Colon (tissue), 2 donors: ENCODE results near the gene SLC2A8.
A peak's percentile ranks its signal among the peaks of the same experiment; 100 is the strongest.

Source experiments
- FAIRE-seq: peaks from 2 replicates; lab custom pipeline; 2012; peaks lifted over from hg19 to GRCh38; lab: Jason Lieb, UNC
- donor health status: control.
- donor health status: control.

Gene SLC2A8, protein sequence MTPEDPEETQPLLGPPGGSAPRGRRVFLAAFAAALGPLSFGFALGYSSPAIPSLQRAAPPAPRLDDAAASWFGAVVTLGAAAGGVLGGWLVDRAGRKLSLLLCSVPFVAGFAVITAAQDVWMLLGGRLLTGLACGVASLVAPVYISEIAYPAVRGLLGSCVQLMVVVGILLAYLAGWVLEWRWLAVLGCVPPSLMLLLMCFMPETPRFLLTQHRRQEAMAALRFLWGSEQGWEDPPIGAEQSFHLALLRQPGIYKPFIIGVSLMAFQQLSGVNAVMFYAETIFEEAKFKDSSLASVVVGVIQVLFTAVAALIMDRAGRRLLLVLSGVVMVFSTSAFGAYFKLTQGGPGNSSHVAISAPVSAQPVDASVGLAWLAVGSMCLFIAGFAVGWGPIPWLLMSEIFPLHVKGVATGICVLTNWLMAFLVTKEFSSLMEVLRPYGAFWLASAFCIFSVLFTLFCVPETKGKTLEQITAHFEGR

DNA sequence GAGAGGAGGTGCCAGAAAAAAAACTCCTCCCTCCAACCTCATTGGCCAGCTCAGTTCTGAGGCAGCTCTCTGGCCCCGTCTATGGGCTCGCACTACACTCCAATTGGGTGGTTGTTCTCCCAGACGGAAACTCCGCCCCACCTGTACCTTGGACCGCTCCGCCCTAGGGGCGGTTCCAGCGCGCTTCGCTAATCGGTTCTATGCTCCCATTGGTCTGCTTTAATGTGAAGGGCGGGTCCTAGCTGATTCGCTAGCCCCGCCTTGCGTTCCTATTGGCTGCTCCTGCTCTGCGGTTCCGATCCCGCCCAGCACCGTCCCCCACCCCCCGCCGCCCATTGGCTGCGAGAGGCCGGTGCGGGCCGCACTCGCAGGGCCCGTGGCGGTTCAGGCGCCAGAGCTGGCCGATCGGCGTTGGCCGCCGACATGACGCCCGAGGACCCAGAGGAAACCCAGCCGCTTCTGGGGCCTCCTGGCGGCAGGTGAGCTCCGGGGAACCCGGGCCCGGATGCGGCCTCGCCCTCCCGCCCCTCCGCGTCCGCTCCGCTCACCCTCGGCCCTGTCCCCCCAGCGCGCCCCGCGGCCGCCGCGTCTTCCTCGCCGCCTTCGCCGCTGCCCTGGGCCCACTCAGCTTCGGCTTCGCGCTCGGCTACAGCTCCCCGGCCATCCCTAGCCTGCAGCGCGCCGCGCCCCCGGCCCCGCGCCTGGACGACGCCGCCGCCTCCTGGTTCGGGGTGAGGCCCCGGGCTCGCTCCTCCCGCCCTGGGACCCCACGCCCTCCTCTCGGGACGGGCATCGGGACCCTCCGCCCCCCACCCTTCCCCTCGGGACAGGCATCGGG lies at the start of gene SLC2A8:
Gene SLC2A8 (plus strand): TSS at position 362 of the 838 bp plus-strand sequence. CDS start 62 bp downstream, at position 424.
- peak; percentile 95 for FAIRE-seq

DNA sequence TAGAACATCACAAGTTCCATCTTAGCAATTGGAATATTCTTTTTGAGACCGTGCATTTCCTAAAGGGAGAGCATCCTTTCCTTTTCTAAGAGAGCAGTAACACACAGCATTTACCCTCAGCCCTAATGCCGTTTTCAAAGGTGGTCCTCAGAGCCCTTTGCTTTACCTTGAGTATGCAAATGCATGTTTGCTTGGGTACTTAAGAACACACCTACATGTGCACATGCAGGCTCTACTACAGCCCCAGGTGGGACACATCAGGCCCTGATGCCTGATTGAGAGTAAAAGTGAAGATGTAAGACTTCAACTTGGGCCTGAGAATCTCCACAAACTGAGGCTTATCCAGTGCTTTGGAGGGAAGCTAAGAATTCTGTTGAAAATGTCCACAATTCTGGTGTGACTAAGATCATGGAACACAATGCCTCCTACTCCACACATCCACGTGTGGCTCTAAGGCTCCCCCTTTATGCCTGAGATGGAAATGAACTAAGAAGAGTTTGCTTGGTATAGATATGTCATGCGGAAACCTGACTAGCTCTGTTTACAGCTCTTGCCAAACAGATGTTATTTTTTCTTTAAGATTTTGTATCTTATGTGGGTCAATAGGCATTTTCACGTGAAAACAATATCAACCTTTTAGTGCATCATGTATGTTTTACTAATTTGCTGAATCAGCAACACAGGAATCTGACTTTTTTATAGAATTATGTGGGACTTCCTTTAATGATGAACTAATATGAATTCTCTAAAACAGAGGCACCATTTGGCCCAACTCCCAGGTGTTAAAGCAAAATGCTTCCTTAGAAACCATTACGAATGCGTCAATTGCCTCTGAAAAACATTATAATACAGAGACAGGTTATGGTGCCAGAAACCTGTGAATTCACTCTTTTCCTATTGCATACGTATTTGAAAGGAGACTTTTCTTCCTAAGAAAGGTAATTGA lies 48.9 kb upstream of the SLC2A8 start:
- no peak for FAIRE-seq

DNA sequence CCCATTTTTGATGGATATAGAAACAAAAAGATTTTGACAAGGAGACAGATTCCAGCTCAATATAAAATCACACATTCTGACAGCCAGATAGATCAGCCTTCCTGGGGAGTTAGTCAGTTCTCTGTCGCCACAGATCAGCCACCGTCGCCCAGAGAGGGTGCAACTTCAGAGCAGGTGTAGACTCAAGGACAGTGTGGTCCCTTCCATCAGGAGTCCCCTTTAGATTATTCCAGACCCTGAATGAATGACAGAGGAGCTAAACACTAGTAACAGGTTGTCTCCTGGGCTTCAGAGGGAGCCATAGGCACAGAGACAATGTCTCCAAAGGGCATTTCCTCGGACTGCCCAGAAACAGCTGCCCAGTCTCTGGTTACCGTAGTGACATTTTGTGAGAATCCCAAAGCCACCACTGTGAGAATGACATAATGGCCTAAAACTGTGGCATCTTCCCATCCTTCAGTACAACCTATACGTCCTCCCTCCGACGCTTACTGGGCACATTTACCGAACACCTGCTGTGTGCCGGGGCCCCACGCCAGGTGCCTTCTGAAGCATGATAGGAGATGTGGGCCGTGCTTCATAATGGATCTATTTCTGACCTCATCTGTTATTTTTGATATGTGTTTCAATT lies 47.4 kb upstream of the SLC2A8 start:
- FAIRE-seq, result no peak

DNA sequence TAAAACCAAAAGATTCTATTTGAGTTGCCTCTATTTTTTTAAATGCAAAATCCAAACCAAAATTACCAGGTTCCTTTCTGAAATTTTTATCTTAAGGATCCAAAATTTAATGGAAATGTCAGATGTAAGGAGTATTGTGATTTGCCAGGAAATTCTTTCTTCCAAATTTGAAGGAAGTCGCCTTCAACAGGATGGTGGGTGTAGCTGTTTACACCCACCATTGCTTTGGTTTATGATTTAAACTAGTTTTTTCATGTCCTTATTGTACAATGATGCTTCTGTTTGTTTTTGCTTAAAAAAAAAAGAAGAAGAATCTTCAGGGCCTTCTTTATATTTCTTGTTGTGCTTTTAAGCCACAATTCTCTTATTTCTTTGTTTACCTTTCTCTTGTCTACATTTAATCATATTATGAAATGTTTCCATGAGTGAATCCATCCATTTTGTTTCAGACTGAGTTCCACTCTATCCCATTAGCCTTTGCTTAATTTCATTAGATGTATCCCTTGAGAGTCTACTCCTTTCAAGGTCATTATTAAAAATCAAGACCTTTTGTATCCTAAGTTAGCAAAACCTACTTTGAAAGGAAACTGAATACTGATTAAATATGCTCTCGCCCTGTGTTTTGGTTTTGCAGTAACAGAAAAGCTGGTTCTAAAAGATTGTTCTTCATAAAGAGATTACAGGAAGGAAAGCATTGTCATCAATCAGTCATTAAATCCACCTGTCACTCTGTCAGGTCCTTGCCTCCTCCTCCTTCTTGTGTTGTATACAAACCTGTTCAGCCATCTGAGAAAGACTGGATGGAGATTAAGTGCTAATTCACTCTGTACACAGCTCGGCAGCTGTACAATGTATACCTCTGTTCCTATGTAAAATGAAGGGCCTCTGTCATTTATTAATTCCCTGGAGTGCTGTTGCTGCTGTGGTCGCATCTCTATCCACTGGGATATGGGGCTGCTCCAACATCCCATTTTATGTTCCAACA lies 45.5 kb upstream of the SLC2A8 start:
- FAIRE-seq, result no peak

DNA sequence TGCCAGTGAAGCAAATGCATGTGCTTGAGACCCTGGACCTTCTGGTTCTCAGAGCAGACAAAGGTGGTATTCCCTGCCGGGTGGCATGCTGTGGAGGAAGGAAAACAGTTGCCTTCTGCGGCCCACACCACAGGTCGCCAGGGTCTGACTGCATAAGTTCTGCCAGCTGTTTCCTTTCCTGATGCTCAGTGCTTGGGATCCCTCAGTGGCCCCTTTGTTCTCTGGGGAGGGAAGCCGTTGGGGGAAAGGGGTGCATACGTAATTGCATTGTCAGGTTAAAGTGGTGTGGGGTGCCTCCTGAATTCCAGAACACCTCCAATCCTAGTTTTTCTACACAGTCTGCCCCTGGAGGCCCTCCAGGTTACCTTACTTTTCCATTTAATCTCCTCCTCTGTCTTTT lies 43.1 kb upstream of the SLC2A8 start:
- FAIRE-seq, result no peak

DNA sequence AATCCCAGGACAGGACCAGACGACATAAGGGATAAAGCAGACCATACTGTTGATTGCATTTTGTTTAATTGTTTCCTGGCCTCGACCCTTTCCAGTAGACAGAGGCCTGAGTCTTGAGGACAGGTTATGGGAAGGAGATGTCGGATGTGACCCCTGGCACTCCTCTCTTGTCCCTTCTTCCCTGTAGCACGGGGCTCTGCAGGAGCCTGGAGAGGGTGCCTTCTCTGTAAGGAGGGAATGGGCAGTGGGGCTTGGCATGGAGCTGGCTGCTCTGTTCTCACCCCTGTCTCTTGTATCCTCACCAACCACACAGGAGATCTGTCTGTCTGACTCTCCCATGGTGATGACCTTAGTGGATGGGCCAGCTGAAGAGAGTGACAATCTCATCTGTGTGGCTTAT lies 40.1 kb upstream of the SLC2A8 start:
- FAIRE-seq, result no peak

DNA sequence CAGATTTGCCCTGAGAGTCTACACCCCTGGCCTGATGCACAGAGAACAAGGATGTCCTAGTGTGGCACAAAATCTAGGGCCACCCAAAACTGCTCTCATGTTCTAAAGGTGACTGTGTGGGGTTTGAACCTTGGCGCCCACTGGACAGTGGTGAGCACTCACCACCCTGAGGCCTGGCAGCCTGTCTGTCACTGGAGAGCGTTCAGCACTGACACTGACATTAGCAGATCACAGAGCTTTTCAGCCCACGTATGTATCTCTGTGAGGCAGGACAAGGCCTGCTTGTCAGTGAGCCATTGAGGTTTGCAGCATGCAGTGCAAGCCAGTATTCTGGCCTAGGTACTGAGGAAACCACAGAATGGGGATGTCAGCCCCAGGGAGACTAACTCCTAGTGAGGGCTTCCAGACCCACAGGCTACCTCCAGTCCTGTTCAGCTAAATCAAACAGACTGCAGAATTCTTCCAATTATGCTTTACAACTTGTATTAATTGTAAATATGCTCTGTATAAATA lies 38.9 kb upstream of the SLC2A8 start:
- no peak for FAIRE-seq

DNA sequence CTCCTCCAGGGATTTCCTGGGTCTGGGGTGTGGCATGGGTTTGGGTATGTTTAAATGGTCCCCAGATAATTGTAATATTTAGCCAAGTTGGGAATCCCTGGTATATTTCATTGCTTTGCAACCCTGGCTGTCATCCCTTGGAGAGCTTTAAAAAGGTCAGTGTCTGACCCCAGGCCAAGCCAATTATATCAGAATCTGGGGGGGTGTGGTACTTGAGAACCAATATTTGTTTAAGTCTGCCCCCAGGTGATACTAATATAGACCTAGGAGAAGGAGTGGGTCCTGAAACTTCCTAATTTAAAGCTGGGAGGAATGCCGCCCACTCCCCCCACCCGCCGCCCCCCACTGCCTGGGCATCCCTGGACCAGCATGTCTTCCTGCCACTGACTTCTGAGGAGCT lies 38.2 kb upstream of the SLC2A8 start:
- no peak for FAIRE-seq

DNA sequence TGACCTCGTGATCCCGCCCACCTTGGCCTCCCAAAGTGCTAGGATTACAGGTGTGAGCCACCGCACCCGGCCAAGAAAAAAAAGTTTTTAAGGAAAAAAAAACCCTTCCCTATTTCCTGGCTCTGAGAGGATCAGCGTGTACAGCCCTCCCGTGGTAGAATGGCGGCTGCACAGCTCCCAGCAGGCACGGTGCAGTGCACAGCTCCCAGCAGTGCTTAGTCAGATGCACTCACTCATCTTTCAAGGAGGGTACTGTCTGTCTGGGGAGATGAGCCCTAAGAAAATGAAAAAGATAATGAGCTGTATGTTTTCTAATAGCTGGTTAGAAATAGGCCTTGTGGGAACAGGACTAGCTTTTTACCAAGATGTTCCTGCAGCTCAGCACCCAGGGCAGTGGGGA lies 36.7 kb upstream of the SLC2A8 start:
- no peak for FAIRE-seq

DNA sequence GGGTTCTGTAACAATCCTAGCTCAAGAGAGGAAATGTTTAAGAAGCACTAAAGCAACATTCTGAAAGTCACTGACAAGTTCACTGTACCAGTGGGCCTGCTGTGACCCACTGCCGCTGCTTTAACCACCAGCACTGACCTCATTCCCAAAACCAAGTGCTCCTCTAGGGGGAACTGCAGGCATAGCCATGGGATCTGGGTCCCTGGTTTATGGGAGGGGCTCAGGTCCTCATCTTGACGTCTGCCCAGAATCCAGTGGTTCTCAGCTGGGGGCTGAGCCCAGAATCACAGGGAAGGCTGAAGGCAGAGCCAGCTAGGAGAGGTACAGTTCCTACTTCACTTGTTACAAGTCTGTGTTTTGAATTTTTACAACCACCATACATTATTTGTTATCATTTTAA lies 36.1 kb upstream of the SLC2A8 start:
- no peak for FAIRE-seq

DNA sequence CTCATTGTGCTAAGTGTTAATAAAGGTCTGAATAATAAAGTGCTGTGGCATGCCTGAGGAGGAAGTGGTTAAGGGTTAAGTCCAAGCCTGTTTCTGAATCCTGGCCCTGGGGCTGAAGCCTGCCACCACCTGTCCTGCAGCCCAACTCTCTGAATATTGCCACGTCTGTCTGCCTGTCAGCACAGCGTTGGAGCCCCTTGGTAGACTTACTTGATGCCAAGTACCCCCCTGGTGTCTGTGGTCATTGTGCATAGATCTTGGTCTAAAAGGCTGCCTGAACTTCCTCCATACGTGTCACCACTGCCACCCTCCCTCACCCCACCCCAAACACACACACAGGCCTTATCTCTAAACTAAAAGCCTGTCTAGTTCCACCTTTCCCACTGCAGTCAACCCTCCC lies 35.4 kb upstream of the SLC2A8 start:
- FAIRE-seq, result no peak

DNA sequence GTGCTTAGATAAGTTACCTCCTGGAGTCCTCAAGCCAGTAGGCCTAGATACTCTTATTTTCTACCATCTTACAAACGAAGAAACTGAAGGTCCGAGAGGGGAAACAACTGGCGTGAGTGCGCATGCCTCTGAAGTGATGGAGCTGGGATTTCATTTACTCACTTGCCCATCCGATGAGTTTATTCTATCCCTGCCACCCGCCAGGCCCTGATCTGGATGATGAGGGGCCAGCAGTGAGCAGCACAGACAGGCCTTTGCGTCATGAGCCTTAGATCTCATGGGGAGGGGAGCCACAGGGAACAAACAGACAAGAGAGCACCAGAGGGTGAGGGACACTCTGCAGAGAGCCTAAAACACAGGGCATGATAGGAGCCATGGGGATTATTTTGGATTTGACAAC lies 34.1 kb upstream of the SLC2A8 start:
- no peak for FAIRE-seq

DNA sequence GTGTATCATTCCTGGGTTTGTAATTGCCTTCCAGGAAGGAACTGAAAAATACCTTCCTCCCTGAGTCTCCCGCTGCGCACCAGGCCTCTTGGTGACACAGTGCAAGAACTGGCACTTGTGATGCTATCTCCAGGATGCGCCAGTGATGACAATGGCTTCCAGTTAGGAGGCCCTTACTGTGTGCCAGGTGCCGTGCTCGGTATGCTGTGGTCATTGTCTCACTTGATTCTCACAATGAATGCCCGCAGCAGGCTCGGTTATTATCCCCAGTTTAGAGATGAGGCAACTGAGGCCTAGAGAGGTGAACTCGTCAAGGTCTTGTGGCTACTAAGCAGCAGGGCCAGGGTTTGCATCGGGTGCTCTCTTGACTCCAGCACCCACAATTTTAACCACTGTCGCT lies 31.5 kb upstream of the SLC2A8 start:
- no peak for FAIRE-seq

DNA sequence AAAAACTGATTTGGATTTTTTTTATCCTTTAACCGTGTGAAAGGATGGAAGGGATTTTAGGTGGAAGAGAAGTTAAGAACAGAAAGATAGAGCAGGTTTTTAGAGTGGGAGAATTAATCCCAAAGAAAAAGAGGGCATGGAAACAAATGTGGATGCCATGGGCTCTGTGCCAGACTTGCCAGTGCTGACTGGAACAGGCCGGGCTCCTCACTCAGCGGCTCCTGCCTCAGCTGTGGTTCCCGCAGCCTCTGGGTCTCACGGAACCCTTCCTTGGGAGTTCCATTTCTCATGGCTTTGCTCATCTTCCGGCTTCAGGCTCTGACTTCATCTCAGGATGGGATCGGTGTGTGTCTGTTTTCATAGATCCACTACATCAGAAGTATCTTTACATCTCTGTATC lies 30.4 kb upstream of the SLC2A8 start:
- no peak for FAIRE-seq

DNA sequence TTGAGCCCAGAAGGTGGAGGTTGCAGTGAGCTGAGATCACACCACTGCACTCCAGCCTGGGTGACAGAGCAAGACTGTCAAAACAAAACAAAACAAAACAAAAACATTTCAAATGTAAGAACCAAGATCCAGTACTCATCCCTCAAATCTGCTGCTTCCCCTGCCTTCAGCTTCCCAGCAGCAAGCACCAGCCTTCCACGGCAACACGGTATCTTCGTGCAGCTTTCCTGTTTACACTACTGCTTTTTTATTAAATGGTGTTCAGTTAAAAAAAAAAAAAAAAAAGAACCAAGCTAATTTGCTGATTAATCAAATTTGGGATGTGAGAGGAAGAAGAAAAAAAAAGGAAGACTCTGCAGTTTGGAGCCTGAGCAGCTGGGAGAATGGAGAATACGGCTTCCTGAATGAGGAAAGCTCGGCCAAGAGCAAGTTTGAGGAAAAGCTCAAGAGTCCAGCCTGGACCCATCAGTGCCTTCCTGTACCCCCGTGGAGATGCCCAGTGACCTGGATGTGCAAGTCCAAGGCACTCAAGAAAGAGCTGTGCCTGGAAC lies 28.0 kb upstream of the SLC2A8 start:
- FAIRE-seq, result no peak

DNA sequence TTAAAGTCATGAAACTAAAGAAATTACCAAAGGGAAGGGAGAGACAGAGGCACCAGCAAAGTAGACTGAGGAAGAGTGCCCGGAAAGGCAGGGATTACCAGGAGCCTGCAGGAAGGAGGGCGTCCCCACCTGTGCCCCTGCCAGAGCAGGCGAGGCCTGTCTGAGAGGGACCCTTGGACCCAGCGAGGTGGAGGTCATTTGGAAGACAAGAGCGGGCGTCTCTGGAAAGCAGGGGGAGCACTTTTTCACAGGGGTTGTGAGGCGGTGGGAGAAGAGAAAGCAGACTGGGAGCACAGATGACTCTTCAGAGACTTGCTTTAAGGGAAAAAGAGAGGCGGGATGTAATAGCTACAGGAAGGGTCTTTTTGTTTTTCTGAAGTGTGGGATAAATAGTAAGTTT lies 27.5 kb upstream of the SLC2A8 start:
- no peak for FAIRE-seq

DNA sequence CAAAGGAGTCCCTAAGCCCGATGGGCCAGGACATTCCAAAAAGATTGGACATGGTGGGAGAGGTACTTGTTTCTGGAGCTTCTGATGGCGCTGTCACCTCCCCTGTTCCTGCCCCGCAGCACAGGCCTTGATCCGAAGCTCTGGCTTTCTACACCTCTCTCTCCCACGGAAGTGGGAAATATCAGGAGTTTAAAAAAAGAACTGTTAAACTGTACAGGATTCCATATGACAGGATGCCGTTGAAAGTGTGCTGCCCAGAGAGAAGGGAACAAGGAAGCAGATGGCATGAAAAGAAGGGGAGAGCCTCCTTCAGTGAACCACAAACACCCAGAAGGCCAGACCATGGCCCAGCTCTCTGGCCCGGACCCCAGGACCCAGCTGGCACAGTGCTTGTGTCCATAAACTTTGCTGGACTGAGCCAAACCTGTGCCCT lies 26.8 kb upstream of the SLC2A8 start:
- no peak for FAIRE-seq

DNA sequence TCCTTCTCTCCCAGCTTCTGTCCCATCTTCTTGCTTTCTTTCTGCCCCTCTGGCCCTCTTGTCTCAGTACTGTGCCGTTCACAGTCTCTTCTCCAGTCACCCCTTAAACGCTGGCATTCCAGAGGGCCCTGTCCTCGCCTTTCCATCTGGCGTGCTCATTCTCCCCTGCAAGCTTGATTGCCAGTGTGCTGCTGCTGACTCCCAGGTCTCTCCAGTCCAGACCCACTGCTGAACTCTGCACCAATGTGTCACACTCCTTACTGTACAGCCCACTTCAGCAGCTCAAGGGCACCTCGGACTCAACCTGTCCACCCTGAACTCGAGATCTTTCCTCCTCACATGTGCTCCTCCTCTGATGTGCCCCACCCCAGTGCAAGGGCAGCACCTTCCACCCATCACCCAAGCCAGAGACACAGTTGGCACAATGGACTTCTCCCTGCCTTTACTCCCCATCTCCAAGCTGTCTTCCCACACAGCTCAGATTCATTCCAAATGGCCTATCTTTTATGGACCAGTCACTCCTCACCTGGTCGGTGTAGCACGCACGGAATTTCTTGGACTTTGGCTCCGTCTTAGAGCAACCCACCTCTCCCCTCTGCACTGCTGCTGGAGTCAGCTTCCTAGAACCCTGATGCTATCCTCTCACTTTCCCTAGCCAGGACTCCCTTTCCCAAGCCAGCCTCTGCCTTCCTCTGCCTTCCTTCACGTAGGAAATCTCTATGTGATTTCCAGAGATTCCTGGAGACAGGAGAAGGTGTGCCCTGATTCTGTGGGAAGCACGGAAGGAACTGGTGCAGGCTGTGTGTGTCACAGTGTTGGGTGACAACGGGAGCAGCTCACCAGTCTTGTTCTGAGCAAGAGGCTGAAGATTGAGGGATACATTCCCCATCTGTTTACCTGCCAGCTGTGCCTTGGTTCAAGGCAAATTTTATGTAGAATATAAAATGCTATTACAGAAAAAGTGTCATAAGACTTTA lies 26.0 kb upstream of the SLC2A8 start:
- no peak for FAIRE-seq

DNA sequence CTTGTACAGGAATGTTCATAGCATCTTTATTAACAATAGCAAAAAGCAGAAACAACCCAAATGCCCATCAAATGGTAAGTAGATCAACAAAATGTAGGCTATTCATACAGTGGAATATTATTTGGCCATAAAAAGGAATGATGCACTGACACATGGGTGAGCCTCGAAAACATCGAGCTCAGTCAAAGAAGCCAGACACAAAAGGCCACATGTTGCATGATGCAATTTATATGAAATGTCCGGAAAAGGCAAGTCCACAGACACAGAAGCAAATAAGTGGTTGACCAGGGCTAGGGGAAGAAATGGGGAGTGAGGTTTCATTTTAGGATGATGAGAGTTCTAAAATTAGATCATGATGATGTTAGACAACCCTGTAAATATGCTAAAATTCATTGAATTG lies 16.5 kb upstream of the SLC2A8 start:
- FAIRE-seq, result no peak
